Endothelial cell of hepatic sinusoid (primary cell): ENCODE data around the gene FUT3.
"Not testable (repeated sequence)": the region's sequence is repeated elsewhere in the genome, so short reads cannot be mapped to it uniquely, and the experiment has no call there.

Source experiments
- in situ Hi-C: cut with HindIII; loops from 2 replicates; pipeline ENCODE4 v1.10.0; 2017; ENCODE audit warnings: low sequenced_read_pairs

The FUT3 gene

DNA sequence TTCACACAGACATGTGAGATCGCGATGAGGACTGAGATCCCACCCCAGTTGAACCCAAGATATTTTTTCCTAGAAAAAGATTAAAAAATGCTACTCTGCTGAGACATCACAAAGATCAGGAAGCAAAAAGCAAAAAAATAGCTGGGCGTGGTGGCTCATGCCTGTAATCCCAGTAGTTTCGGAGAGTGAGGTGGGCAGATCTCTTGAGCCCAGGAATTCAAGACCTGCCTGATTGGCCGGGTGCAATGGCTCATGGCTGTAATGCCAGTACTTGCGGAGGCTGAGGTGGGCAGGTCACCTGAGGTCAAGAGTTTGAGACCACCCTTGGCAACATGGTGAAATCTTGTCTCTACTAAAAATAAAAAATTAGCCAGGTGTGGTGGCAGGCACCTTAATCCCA is 1.1 kb downstream of the FUT3 start:
- in situ Hi-C loops: loop anchor here (5.0 kb wide), 1 partner anchor 82 kb away; no protein-coding TSS in a partner anchor

DNA sequence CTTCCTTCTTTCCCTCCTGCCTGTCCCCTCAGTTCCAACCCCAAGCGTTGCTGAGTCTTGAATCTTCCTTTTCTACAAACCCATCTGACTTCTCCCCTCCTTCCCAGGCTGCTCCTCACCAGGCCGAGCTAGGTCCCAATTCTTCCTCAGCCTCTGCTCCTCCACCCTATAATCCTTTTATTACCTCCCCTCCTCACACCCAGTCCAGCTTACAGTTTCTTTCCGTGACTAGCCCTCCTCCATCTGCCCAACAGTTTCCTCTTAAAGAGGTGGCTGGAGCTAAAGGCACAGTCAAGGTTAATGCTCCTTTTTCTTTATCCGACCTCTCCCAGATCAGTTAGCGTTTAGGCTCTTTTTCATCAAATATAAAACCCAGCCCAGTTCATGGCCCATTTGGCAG is 2.6 kb downstream of the FUT3 start:
- in situ Hi-C loops: not testable (repeated sequence)

DNA sequence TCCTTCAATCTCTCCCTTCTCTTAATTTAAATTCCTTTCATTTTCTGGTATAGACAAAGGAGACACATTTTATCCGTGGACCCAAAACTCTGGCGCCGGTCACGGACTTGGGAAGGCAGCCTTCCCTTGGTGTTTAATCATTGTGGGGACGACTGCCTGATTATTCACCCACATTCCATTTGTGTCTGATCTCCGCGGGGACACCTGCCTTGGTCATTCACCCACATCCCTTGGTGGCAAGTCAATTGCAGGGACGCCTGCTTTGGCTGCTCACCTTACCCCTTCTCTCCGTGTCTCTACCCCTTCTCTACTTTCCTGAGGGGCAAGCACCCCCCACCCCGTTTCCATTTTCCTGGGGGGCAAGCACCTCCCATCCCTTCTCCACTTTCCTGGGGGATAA is 3.4 kb downstream of the FUT3 start:
- in situ Hi-C loops: not testable (repeated sequence)

DNA sequence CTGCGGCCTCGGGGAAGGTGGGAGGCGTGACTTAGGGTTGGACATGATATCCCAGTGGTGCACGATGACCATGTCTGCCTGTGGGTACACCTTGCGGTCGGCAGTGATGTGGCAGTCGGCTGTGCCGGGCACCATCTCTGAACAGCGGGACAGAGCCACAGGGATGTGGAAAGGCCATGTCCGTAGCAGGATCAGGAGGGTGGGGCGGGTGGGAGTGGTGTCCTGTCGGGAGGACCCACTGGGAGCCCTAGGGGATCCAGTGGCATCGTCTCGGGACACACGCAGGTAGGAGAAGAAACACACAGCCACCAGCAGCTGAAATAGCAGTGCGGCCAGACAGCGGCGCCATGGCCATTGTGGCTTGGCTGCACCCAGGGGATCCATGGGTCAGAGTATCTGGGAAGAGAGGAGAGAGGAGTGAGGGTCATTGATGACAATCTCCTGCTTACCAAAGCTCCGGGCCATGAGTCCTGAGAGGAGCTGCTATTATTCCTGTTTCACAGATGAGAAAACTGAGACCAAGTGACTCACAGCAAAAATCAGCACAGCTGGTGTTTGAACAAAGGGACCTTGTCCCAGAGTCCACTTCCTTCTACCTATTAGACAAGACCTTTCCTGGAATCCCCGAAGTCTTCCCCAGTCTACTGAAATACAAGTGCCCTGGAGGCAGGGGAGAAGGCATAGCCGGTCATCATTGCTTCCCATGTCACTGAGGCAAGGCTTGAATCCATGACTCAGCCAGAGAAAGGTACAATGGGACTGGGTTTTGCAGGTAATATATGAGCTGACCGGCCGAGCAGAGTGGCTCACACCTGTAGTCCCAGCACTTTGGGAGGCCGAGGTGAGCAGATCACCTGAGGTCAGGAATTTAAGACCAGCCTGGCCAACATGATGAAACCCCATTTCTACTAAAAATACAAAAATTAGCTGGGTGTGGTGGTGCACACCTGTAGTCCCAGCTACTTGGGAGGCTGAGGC is 6.5 kb downstream of the FUT3 start:
- in situ Hi-C loops: no loop called here

DNA sequence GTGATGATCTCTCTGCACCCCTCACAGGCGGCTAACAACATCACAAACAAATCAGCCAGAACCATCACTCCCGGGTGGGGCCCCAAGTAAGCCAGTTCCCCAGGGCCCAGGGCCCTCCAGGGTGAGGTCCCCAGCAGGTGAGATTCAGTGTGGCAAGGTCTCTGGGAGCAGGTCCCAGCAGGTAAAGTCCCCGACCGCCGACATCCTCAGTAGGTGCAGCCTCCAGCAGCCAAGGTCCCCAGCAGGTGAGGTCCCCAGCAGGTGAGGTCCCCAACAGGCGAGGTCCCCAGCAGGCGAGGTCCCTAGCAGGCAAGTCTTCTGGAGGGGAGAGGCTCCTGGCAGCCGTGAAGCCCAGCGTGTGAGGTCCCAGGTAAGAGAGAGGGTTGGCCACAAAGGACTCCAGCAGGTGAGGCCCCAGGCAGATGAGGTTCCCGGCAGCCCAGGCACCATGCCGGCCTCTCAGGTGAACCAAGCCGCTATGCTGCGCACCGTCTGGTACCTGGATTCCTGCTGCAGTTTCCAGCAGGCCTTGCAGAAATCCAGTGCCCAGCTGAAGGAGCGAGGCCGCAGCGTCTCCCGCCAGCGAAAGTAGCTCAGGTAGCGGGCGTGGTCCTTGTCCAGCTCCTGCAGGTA is 7.8 kb downstream of the FUT3 start:
- in situ Hi-C loops: no loop called here

DNA sequence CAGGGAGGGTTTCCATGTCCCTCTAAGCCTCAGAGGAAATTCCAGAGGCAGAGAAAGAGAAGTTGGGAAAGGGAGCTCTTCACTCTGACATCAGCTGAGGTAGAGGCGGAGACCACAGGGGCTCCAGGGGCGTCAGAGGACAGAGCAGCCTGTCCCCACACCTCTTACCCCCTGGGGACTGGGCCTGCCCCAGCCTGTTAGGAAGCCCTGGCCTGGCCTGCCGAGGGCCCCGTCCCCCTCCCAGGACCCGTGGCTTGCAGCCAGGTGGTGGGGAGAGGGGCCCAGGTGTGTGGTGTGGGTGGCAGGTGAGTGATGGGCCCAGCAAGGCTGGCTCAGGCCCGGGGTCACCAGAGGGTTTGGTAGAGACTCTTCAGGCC is 9.5 kb downstream of the FUT3 start:
- in situ Hi-C loops: not testable (repeated sequence)

DNA sequence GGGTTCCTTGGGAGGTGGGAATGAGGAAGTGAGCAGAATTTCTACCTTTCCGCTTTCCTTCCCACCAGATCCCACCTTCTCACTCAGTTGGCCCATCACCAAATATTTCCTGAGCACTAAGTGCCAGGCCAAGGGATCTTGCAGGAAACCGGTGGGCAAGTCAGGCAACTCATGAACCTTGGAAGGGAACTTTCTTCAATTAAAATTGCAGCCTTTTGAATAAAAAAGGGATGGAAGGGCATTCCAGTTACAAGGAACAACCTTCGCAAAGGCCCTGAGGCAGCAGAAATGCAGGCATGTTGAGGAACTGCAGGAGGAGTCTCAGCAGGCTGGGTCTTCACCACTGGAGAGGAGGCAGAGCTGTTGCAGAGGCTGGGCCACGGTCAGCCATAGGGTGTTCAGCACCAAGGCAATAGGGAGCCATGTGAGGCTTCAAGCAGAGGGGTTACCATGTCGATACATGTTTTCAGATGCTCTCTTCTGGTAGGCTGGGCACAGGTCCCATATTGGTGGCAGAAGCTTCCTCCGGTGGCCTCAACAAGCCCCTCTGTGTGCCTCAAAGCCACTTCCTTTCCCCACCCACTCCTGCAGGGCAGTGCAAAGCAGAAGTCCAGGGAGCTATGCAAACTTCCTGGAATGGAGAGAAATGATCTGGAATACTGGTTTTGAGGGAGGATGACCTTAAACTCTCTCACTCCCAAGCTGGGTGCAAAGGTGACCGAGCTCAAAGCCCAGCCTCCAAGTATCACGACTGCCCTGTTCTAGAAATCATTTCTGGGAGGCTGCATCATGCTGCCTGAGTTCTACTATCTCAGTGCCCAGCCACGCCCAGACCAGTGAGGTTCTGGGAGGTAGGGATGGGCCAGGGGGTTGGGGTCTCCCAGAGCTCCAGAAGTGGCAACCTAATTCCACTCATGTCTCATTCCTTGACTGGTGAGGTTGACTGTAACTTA is 11.9 kb downstream of the FUT3 start, which contains the start of gene FUT6:
TSS of gene FUT6 (minus strand) at position 638 of the 953 bp plus-strand sequence. CDS start 7,135 bp downstream, outside the sequence.
- in situ Hi-C loops: loop anchor here (10.0 kb wide), 2 partner anchors 65 to 305 kb away; partner anchors contain the start of genes NDUFA11 and VMAC

DNA sequence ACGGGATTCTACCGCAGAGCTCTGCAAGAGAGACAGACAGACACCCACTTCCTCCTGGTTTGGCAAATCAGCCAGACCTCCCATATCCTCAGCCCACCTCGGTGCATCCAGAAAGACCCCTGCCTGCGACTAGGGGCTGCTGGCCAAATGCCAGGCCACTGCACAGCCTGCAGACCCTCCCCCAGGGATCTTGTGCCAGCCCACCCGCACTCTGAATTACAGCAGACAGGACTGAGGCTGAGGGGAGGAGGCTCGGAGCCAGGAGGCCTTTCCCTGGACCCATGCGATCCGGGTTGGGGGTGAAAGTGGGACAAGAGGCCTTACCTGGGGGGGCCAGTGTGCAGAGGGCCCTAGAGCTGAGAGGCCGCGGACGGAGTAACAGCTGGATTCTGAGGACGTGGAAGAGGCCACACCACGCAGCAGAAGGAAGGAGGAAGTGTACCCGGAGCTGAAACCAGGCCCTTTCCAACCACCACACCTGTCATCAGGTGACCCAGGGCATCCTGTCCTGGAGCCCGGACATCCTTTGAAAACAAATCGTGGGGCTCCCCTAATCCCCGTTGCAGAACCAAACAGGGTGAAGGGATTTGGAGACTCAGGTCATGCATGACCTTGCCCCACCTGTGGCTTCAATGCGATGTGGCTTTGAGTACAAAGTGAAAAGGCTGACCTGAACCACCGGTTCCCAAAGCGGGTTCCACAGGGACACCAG is 12.7 kb downstream of the FUT3 start:
- in situ Hi-C loops: loop anchor here (10.0 kb wide), 2 partner anchors 66 to 306 kb away; partner anchors contain the start of genes NDUFA11 and VMAC

DNA sequence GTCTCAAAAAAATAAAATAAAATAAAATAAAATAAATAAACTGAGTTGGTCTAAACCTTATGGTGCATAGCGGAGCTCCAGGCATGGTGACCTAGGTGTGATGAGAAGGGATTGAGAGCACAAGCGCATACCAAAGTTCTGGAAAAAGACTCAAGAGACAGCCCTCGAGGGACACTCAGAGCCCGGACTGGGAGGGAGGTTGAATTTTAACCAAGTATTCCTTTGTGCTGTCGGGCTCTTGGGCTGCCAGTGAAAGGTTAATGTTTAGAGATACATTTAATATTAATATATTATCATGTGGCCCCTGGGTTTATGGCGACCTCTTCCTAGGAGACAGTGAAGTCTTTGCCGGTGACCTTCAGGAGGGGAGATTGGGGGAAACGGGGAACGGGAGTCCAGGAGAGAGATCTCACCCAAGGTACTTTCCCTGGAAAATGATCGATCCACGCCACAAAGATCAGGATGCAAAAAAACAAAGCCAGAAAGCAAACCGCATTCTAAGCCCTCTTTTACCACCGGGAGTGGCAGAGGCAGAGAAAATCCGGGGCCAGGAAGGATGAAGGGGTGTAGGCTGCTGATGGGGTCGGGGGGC is 13.4 kb downstream of the FUT3 start:
- in situ Hi-C loops: loop anchor here (10.0 kb wide), 2 partner anchors 67 to 307 kb away; partner anchors contain the start of genes NDUFA11 and VMAC

DNA sequence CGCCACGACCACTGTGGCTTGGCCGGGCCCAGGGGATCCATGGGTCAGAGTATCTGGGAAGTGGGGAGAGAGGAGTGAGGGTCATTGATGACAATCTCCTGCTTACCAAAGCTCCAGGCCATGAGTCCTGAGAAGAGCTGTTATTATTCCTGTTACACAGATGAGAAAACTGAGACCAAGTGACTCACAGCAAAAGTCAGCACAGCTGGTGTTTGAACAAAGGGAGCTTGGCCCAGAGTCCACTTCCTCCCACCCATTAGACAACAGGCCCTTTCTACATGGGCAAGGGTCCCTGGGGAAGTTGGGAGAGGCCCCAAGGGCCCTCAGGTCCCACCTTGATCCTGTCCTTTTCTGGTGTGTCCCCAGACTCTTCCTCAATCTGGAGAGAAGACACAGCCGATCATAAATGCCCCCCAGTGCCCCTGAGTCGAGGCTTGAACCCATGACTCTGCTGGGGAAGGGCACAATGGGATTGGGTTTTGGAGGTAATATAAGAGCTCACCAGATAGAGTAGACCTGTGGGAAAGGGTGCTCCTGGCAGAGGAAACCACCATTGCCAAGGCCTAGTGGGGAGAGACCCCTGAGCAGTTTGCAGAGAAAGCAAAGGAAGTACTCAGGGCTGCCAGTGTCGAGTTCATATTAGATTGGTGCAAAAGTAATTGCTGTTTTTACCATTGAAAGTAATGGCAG is 18.6 kb downstream of the FUT3 start:
- in situ Hi-C loops: loop anchor here (10.0 kb wide), 2 partner anchors 72 to 312 kb away; partner anchors contain the start of genes NDUFA11 and VMAC

DNA sequence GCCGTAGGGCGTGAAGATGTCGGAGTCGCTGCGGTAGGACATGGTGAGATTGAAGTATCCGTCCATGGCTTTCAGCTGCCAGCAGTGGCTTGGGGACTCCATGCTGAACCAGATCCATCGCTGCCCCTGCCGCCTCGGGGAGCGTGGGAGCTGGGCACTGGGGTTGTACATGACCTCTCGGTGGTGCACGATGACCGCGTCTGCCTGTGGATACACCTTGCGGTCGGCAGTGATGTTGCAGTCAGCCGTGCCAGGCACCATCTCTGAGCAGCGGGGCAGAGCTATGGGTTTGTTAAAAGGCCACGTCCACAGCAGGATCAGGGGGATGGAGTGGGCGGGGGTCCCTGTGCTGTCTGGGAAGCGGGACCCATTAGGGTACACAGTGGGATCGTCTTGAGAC is 19.2 kb downstream of the FUT3 start:
- in situ Hi-C loops: loop anchor here (10.0 kb wide), 2 partner anchors 73 to 313 kb away; partner anchors contain the start of genes NDUFA11 and VMAC

DNA sequence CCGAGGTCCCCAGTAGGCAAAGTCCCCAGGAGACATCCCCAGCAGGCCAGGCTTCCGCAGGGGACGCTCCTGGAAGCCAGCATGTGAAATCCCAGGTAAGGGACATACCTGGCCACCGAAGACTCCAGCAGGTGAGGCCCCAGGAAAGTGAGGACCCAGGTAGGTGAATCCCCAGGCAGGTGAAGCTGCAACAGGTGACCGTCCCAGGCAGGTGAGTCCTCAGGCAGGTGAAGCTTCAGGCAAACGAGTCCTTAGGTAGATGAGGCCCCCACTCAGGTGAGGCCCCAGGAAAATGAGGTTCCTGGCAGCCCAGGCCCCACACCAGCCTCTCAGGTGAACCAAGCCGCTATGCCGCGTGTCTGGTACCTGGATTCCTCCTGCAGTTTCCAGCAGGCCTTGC is 20.1 kb downstream of the FUT3 start:
- in situ Hi-C loops: loop anchor here (10.0 kb wide), 2 partner anchors 74 to 314 kb away; partner anchors contain the start of genes NDUFA11 and VMAC

DNA sequence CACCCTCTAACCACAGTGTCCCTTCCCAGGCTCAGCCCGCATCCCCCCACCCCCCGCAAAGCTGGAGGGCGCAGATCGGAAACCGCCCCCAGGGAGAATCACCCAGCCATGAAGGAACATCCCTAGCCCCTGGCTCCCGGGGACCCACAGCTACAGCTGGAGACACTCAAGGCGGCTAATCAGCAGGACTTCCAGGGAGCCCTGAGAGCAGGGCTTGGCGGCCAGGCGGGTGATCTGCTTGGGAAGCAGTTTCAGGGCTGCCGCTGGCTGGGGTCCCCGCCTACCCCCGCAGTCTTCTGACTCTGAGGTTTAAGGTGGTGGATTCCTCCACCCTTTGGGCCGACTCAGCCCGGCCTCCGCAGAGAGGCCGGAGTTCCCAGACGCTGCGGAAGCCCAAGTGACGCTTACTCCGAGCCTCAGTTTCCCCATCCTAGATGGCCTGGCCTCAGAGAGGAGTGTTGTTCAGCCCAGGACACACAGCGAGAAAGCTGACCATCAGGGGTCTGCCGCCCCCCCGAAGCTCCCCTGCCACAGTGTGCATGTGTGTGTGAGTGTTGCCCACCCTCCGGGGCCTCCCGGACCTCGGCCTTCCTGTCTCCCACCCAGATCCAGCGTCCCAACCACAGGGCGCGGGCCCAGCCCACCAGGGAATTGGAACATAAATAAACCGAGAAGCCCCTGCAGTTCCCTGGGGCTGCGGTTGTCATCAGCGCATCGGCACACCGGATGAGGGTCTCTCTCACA is 21.5 kb downstream of the FUT3 start:
- in situ Hi-C loops: loop anchor here (10.0 kb wide), 2 partner anchors 75 to 315 kb away; partner anchors contain the start of genes NDUFA11 and VMAC

DNA sequence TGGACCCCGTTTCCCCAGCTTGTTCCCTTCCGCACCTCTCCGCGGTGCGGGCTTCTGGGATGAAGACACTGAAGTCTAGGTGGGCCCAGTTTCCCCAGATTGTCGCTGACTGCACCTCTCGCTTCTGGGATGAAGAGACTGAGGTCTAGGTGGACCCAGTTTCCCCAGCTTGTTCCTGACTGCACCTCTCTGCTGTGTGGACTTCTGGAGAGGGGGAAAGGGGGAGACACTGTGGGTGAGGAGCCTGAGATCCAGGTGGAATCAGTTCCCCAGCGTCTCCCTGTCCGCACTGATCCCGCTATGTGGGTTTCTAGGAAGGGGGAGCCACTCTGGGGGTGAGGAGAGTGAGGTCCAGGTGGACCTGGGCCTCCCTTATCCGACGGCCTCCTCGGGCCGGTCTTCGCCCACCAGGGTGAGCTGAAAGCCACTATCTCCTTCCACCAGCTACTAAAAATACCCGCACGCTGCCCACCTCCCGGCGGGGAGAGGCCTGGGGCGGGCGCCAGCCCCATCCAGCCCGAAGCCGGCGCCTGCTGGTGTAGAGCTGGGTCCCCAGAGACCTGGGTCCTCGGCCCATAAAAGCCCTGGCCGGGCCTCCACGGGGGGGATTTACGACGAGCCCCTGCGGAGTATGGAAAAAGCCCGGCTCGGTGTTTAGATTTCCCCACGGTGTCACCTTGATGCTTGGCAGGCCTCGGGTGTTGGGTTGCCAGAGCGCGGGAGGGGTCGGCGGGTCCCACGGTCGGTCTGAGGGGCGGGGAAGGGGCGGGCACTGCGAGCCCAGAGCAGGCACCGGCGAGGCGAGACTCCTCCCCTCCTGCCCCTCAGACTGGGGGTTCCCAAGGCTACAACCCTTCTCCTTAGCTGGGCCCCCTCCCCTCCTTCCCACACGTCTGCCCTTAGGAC is 22.3 kb downstream of the FUT3 start:
- in situ Hi-C loops: no loop called here

DNA sequence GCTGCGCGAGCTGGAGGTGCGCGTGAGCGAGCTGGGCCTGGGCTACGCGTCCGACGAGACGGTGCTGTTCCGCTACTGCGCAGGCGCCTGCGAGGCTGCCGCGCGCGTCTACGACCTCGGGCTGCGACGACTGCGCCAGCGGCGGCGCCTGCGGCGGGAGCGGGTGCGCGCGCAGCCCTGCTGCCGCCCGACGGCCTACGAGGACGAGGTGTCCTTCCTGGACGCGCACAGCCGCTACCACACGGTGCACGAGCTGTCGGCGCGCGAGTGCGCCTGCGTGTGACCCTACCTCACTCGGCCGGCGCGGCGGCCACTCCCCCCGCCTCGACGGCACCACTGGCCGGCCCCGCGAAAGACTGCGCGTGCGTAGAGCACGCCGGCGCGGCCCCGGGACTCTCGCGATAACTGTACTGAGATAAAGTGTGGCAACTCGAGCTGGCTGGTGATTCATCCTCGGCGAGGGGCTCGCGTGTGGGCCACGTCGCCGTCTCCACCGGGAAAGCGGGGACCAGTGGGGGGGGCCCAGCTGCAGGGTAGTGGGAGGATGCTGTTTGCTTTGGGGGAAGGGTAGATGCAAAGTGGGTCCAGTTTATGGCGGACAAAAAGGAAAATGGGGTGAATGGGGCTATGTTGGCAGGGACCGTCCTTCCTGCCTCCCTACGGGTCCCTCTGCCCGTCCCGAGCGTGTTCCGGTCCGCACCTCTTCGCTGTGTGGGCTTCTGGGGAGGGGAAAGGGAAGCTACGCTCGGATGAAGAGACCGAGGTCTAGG is 23.2 kb downstream of the FUT3 start:
- in situ Hi-C loops: no loop called here

DNA sequence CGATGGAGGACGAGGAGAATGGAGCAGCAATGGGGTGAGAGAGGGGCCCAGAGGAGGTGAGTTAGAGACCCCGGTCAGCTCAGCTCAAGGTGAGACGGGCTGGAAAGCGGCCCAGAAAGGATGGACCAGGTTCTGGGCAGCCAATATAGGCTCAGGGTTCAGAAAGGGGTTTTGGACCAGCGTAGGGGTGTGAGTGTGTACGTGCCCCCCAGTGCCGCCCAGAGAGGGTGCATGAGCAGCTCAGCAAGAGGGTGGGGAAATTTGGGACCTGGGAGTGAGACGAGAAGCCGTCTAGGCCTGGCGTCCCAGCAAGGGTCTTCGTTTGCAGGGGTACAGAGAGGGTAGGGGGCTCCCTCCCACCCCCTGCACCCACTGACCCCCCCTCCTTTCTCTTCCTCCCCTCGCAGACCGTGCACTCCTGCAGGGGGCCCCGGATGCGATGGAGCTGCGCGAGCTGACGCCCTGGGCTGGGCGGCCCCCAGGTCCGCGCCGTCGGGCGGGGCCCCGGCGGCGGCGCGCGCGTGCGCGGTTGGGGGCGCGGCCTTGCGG is 23.8 kb downstream of the FUT3 start:
- in situ Hi-C loops: no loop called here
